HG03354 (cell line): ENCODE data around the gene CPNE4.

Source experiments
- ATAC-seq: cut with Tn5 transposase; IDR thresholded peaks from one replicate; pipeline ENCODE4 v1.9.1; 2021; ENCODE audit warnings: mild to moderate bottlenecking; ENCODE audit not compliant: unreplicated experiment, poor library complexity, severe bottlenecking

CPNE4 gene

GRCh38 chr3:131756405-131756804 lies 278.4 kb downstream of the CPNE4 start:
- ATAC-seq = no peak

GRCh38 chr3:131755380-131755779 lies 279.4 kb downstream of the CPNE4 start:
- no peak for ATAC-seq

DNA sequence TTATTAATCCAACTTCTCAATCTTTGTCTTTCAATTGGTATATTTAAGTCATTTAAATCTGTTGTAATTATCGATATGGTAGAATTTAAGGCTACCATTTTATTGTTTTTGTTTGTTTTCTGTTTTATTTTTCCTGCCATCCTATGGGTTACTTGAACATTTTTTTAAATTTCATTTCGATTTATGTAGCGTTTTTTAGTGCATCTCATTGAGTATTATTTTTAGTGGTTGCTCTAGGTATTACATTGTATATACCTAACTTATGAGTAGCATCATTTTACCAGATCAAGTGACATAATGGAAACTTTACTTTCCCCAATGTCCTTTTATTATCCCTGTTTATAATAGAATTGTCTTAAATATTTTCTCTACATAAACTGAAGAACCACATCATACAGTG lies 284.6 kb downstream of the CPNE4 start:
- ATAC-seq = no peak

GRCh38 chr3:131749826-131750225 lies 285.0 kb downstream of the CPNE4 start:
- ATAC-seq = no peak

GRCh38 chr3:131747466-131747865 lies 287.3 kb downstream of the CPNE4 start:
- no peak for ATAC-seq

DNA sequence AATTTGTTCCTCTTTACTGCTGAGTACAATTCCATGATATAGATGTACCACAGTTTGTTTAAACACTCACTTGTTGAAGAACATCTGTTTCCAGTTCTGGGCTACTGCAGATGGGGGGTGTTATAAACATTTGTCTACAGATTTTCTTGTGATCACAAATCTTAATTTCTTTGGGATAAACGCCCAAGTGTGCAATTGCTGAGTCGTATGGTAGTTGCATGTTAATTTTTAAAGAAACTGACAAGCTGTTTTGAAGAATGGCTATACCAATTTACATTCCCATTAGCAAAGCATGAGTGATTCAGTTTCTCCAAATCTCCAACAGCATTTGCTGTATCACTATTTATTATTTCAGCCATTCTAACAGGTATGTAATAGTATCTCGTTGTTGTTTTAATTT lies 290.0 kb downstream of the CPNE4 start:
- ATAC-seq = no peak

GRCh38 chr3:131743126-131743525 lies 291.7 kb downstream of the CPNE4 start:
- ATAC-seq = no peak

GRCh38 chr3:131739211-131739610 lies 295.6 kb downstream of the CPNE4 start:
- ATAC-seq = no peak

- no peak for ATAC-seq
Observed at GRCh38 chr3:131738095-131738494, 296.7 kb downstream of the CPNE4 start.

DNA sequence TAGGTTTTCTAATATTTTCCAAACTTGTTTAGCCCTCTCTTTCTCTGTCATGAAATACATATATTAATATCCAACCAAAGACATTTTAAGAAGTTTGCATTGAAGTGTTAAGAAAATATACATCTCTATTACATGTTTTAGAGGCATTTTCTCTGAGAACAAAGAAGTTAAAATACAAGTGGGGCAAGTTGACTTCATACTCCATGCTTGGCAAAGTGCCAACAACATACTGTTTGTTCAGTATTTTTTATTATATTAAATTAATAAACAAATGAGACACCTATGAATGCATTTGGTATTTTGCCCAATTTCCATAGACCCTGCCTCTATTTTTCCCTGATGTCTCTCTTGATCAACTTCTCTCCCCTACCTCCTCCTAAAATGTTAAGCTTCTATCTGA lies 299.3 kb downstream of the CPNE4 start:
- ATAC-seq = no peak

GRCh38 chr3:131735116-131735515 lies 299.7 kb downstream of the CPNE4 start:
- no peak for ATAC-seq

GRCh38 chr3:131733086-131733841 lies 301.6 kb downstream of the CPNE4 start:
- ATAC-seq = no peak

DNA sequence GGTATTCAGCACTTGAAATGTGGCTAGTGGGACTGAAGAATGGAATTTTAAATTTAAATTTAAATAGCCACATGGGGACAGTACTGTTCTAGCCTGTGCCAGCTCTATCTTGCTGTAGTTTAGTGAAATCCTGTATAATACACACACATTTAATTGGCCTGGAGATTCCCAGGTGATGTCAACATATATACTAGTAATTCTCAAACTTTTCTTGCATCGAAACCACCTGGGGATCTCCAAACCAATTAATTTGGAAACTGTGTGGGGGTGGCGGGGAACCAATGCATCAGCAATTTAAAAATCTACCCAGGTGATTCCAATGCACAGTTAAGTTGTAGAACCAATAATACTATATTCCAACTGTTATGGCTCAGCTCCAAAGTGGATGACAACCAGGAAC lies 303.1 kb downstream of the CPNE4 start:
- ATAC-seq = no peak

- no peak for ATAC-seq
Observed at GRCh38 chr3:131730581-131730980, 304.2 kb downstream of the CPNE4 start.

DNA sequence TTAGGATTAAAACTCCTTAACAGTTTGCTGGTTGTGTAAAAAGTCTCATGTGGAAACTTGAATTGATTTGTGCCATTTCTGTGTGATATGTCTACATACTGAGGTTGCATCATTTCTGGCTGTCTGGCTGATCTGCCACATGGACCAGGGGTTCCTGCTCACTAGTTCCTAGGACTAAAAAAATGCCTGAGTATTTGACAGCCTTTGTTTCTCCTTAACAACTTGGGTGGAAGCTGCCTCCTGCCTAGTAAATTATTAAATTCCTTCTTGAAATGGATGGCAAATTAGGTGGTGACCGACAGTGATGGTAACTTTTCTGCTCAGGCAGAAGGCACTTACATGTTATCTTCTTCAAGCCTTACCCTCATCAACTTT lies 305.2 kb downstream of the CPNE4 start:
- ATAC-seq = no peak

DNA sequence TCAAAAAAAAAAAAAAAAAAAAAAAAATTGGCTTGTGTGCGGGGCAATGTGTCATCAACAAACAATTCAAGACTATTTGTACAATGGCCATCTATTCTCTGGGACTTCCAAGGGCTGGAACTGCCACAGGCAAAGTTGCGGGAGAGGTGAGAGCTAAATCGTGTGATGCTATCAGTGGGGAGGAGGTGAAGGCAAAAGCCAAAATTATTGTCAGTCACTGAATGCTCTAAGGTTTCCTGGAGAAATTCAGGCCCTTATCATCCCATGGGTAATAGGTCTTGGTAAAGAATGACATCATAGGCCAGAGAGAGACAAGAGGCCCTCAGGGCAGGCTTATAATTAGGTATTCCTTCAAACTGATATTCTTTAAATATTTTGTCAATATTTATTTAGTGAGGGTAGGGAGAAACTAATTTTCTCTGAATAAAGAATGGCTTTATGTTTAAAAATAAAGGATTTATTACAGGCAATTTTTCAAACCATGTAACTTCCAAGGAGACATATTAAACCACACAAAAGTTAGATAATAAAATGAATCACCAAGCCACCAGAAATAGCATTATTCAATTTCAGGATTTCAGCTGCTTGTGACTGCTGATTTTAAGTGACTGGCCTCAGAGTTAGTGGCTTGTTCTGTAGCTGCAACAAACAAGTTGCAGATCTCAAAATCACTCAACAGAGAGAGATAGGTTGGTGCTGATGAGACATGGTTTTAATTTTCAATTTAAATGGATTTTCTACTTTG lies 305.7 kb downstream of the CPNE4 start:
- ATAC-seq = no peak

GRCh38 chr3:131725414-131725813 lies 309.4 kb downstream of the CPNE4 start:
- no peak for ATAC-seq

DNA sequence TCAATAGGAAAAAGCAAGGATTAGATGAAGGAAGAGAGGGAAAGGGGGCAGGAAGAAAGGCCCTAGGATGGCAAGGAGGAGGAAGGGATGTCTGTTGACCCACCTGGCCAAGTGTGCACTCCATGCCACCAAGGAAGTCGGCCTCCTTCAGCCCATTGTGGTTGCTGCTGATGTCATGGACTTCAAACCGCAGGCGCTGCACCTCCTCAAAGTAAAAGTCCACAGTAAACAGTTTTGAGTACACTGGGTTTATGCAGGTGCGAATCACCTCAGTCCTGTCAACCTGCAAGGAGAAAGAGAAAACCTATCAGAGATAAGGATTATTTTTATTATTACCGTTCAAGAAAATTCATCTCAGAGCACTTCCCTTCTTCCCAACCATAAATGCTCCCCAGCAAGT lies 311.5 kb downstream of the CPNE4 start:
- ATAC-seq = no peak

GRCh38 chr3:131717493-131717892 lies 317.3 kb downstream of the CPNE4 start:
- ATAC-seq = no peak

DNA sequence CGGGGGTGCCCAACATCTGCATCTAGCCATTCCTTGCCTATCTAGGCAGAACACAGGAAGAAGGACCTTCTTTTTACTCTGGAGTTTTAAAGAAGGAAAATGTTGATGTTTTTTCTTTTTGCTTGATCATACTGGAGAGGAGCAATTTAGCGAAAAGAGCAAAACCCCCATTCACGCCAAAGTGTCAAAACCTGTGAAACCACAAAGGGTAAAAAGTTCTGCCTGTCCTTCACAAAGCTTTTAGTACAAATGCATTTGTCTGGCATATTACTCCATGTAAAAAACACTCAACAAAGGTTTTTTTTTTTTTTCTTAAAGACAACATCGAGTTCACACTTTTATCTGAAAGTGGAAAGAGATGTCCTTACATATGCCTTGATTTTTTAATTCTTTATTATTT lies 317.9 kb downstream of the CPNE4 start:
- no peak for ATAC-seq

- no peak for ATAC-seq
Observed at GRCh38 chr3:131716007-131716406, 318.8 kb downstream of the CPNE4 start.
